GM23248 (cell line): ENCODE measurements around the gene ESRP2.

ENCODE experiments used
- EZH2 ChIP-seq: fragments of 200-600 bp; sonication (generic); IDR thresholded peaks from 2 replicates; pipeline ENCODE4 v1.6.1; 2018; ENCODE audit warnings: antibody characterized with exemption, mild to moderate bottlenecking; ENCODE audit not compliant: insufficient read depth, poor library complexity, severe bottlenecking
- EZH2phosphoT487 ChIP-seq: fragments of 200-600 bp; sonication (generic); IDR thresholded peaks from 2 replicates; pipeline ENCODE4 v1.6.1; 2018; ENCODE audit warnings: antibody characterized with exemption, moderate library complexity, mild to moderate bottlenecking, low read depth; ENCODE audit not compliant: insufficient read depth

DNA sequence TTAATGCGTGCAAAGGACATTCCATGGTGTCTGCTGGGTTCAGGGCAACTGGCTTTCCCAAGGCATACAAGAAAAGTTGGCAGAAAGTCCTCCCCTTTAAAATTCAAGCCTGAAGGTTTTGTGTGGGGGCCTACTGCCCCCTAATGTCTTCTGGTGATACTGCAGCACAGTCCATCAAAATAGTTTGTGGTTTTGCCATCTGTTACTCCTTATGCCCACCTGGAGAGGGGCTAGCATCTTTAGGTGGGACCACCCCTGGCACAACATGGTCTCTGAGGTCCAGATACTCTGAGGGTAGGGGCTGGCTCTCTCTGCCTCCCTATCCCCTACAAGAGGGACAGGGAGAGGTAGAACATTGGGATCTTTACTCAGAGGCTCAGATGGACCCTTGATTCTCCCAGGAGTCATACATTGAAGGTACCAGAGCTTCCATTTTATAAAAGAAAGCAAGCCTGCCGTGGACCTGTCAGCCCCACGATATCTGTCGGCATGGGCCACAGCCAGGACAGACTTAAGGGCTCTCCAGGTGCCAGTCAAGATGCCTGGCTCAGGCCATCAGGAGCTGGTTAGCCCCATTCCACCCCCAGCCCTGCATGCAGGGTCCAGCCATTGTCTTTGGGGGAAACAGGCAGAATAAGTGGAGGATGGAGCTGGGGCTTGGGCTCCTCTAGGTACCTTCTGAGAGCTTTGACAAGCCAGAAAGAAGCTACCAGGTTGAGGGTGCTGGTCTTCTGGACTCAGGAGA, 6.3 kb downstream of the ESRP2 start:
- TF ChIP-seq EZH2phosphoT487 (no peak), EZH2 (no peak)
